Tibial nerve (tissue), 3 donors: ENCODE results near the gene MBD5.

Experiments used
- POLR2A ChIP-seq, 2 donors: fragments of 450-650 bp; IDR thresholded peaks; one replicate each; pipeline ENCODE4 v1.6.1; 2017; ENCODE audit warnings: antibody characterized with exemption in 2 of 2, mild to moderate bottlenecking in 2 of 2, moderate library complexity in 2 of 2
- TF ChIP-seq, protein P1 (sequence below), 5 experiments: fragments of 200-600 bp in 3 of 5; fragments of 450-650 bp in 2 of 5; sonication (generic) in 3 of 5; IDR thresholded peaks; one replicate each; pipeline ENCODE4 v1.5.1; 2016 to 2019; ENCODE audit warnings: antibody characterized with exemption in 5 of 5, mild to moderate bottlenecking in 3 of 5, moderate library complexity in 2 of 5

DNA sequence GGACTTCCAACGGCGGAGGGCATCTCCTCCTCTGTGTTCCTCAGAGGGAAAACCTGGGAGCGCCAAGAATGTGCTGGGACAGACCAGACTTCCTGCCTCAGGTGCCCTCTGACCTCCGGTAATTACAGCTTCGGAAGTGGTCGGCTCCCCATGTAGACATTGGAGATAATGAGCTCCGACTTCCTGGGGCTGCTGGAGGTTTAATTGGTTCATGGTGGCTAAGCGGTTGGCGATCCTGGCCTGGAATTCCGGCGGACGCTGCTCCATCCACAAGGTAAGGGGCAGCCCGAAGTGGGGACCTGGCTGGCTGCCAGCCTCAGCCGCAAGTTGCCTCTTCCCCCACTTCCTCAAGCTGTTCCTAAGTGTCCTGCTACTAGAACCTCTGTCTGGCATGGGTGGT, 540.5 kb downstream of the MBD5 start:
- TF ChIP-seq, protein P1, sequence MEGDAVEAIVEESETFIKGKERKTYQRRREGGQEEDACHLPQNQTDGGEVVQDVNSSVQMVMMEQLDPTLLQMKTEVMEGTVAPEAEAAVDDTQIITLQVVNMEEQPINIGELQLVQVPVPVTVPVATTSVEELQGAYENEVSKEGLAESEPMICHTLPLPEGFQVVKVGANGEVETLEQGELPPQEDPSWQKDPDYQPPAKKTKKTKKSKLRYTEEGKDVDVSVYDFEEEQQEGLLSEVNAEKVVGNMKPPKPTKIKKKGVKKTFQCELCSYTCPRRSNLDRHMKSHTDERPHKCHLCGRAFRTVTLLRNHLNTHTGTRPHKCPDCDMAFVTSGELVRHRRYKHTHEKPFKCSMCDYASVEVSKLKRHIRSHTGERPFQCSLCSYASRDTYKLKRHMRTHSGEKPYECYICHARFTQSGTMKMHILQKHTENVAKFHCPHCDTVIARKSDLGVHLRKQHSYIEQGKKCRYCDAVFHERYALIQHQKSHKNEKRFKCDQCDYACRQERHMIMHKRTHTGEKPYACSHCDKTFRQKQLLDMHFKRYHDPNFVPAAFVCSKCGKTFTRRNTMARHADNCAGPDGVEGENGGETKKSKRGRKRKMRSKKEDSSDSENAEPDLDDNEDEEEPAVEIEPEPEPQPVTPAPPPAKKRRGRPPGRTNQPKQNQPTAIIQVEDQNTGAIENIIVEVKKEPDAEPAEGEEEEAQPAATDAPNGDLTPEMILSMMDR (IDR thresholded peaks at IDR 0.05): no peak
- no peak for TF ChIP-seq POLR2A (IDR thresholded peaks at IDR 0.05)
